ENCODE measurements around the gene HAL.

GRCh38 chr12:95982602-95983001 lies 13.5 kb downstream of the HAL start:
- TF ChIP-seq CTCF (IDR thresholded peaks at IDR 0.05; ENCODE audit: poor library complexity) = no peak
- TF ChIP-seq EZH2phosphoT487 (IDR thresholded peaks at IDR 0.05; ENCODE audit: low read depth, severe bottlenecking, unreplicated experiment) = no peak
- TF ChIP-seq EZH2 (IDR thresholded peaks at IDR 0.05; ENCODE audit: borderline replicate concordance) = no peak
